WTC11 (cell line): ENCODE measurements around the gene CST9L. TPM values are rescaled to one million over a fixed set of nuclear protein-coding genes. Genes with fewer than 3 reads are reported as not detected.

ENCODE experiments used
- ATAC-seq: fragments of 200-7000 bp; cut with Tn5 transposase; 2 replicates; pipeline ENCODE4 v1.10.0; 2021; ENCODE audit warnings: mild to moderate bottlenecking, moderate library complexity
- CTCF ChIA-PET: fragments of 300-600 bp; sonication (Branson Sonifier 250); formaldehyde crosslinking; loops from one replicate; lab custom pipeline; 2021; ENCODE audit warnings: antibody characterized with exemption; lab: Charles Lee
- POLR2A ChIA-PET: fragments of 350-600 bp; sonication (Branson Sonifier 250); formaldehyde crosslinking; loops from one replicate; lab custom pipeline; 2021; ENCODE audit warnings: antibody characterized with exemption; lab: Charles Lee
- DNase-seq: peaks from one replicate; pipeline ENCODE4 v3.0.0; 2021; ENCODE audit warnings: low spot score
- H3K27ac Mint-ChIP-seq: 2 replicates; pipeline ENCODE4 v1.8.0; 2021; ENCODE audit warnings: mixed read lengths
- H3K27me3 Mint-ChIP-seq: 2 replicates; pipeline ENCODE4 v1.8.0; 2021; ENCODE audit warnings: low read depth, mild to moderate bottlenecking, moderate library complexity, mixed read lengths
- H3K36me3 Mint-ChIP-seq: 2 replicates; pipeline ENCODE4 v1.8.0; 2021; ENCODE audit warnings: mixed read lengths
- H3K4me1 Mint-ChIP-seq: 2 replicates; pipeline ENCODE4 v1.8.0; 2022; ENCODE audit warnings: mixed read lengths
- H3K4me3 Mint-ChIP-seq: 2 replicates; pipeline ENCODE4 v1.8.0; 2021; ENCODE audit warnings: mild to moderate bottlenecking, moderate library complexity, mixed read lengths
- H3K9me3 Mint-ChIP-seq: 2 replicates; pipeline ENCODE4 v1.8.0; 2021; ENCODE audit warnings: mixed read lengths
- AR ChIP-seq: fragments of 250-450 bp; sonication (Bioruptor Pico); IDR thresholded peaks from 2 replicates; pipeline ENCODE4 v1.9.0; 2021; ENCODE audit warnings: mild to moderate bottlenecking
- ATF2 ChIP-seq: sonication (generic); formaldehyde crosslinking; IDR thresholded peaks from 2 replicates; pipeline ENCODE4 v1.8.1; 2022; ENCODE audit warnings: low read depth, missing genetic modification reagents, borderline replicate concordance
- CBFB ChIP-seq: sonication (generic); formaldehyde crosslinking; IDR thresholded peaks from 2 replicates; pipeline ENCODE4 v1.8.1; 2022; ENCODE audit warnings: mild to moderate bottlenecking, low read depth, missing genetic modification reagents
- E2F4 ChIP-seq: sonication (generic); formaldehyde crosslinking; IDR thresholded peaks from 2 replicates; pipeline ENCODE4 v1.8.1; 2022; ENCODE audit warnings: low read depth, mild to moderate bottlenecking, moderate library complexity, missing genetic modification reagents, borderline replicate concordance
- FOXK1 ChIP-seq: sonication (generic); formaldehyde crosslinking; IDR thresholded peaks from 2 replicates; pipeline ENCODE4 v1.8.0; 2022; ENCODE audit warnings: mild to moderate bottlenecking, moderate library complexity, missing genetic modification reagents
- FOXP4 ChIP-seq: sonication (generic); formaldehyde crosslinking; IDR thresholded peaks from 2 replicates; pipeline ENCODE4 v1.8.0; 2022; ENCODE audit warnings: mild to moderate bottlenecking, missing genetic modification reagents
- MXD4 ChIP-seq: fragments of 250-450 bp; sonication (Bioruptor Pico); IDR thresholded peaks from 2 replicates; pipeline ENCODE4 v1.8.0; 2021; ENCODE audit warnings: mild to moderate bottlenecking, moderate library complexity, borderline replicate concordance
- NR3C1 ChIP-seq: sonication (generic); formaldehyde crosslinking; conservative IDR thresholded peaks from 2 replicates; pipeline ENCODE4 v1.8.1; 2023; ENCODE audit warnings: low read depth, mild to moderate bottlenecking, missing genetic modification reagents
- TCF7 ChIP-seq: sonication (generic); formaldehyde crosslinking; IDR thresholded peaks from 2 replicates; pipeline ENCODE4 v1.8.0; 2022; ENCODE audit warnings: mild to moderate bottlenecking, low read depth, missing genetic modification reagents, moderate library complexity
- ZMAT4 ChIP-seq: fragments of 250-450 bp; sonication (Bioruptor Pico); IDR thresholded peaks from 2 replicates; pipeline ENCODE4 v1.9.0; 2021; ENCODE audit warnings: mild to moderate bottlenecking
- ZNF219 ChIP-seq: sonication (generic); formaldehyde crosslinking; IDR thresholded peaks from 2 replicates; pipeline ENCODE4 v1.8.0; 2023; ENCODE audit warnings: missing genetic modification reagents, mild to moderate bottlenecking, borderline replicate concordance
- ZNF396 ChIP-seq: fragments of 250-450 bp; sonication (Bioruptor Pico); IDR thresholded peaks from 2 replicates; pipeline ENCODE4 v1.8.0; 2021; ENCODE audit warnings: mild to moderate bottlenecking, moderate library complexity, borderline replicate concordance
- ZNF512 ChIP-seq: sonication (generic); formaldehyde crosslinking; IDR thresholded peaks from 2 replicates; pipeline ENCODE4 v1.8.1; 2022; ENCODE audit warnings: missing genetic modification reagents, borderline replicate concordance
- ZNF532 ChIP-seq: fragments of 250-450 bp; sonication (Bioruptor Pico); IDR thresholded peaks from 2 replicates; pipeline ENCODE4 v1.9.0; 2021; ENCODE audit warnings: mild to moderate bottlenecking, borderline replicate concordance
- total RNA-seq: library from RNA; stranded (reverse); gene quantifications from 3 replicates; pipeline ENCODE4 v1.2.3, GENCODE V29; 2021
- TF ChIP-seq, protein P1 (sequence below): fragments of 250-450 bp; sonication (Bioruptor Pico); IDR thresholded peaks from 2 replicates; pipeline ENCODE4 v1.9.0; 2021; ENCODE audit warnings: moderate library complexity, mild to moderate bottlenecking, inconsistent platforms, borderline replicate concordance

Gene CST9L
- total RNA-seq, 1 experiment from 2014 or later, result not detected

DNA sequence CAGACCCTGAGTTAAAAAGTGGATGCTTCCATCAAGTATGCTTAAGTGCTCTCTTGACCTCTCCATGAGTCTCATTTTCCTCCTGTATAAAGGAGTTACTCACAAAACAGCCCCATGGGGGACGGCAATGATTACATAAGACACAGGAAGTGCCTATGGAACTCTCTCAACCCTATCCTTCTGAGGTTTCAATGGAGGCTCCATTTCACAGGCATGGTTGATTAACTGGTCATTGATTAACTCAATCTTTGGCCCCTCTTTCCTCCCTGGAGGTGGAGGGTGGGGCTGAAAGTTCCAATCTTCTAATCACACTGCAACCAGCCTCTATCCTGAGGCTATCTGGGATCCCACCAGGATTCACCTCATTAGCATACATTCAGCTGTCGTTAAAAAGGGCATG, 48.1 kb downstream of the CST9L start (continued):
- TF ChIP-seq MXD4 (CRISPR knock-in tag), result no peak
- no peak for TF ChIP-seq ZNF219 (CRISPR knock-in tag)
- no peak for TF ChIP-seq AR (CRISPR knock-in tag)
- no peak for TF ChIP-seq TCF7

GRCh38 chr20:23519556-23519955, 48.7 kb downstream of the CST9L start:
- TF ChIP-seq ZNF396 (CRISPR knock-in tag) (no peak), E2F4 (no peak), FOXK1 (CRISPR knock-in tag) (no peak), ZMAT4 (no peak), FOXP4 (CRISPR knock-in tag) (no peak), CBFB (no peak), ATF2 (CRISPR knock-in tag) (no peak), NR3C1 (CRISPR knock-in tag) (no peak), ZNF532 (CRISPR knock-in tag) (no peak), ZNF512 (CRISPR knock-in tag) (no peak)
- TF ChIP-seq, protein P1, sequence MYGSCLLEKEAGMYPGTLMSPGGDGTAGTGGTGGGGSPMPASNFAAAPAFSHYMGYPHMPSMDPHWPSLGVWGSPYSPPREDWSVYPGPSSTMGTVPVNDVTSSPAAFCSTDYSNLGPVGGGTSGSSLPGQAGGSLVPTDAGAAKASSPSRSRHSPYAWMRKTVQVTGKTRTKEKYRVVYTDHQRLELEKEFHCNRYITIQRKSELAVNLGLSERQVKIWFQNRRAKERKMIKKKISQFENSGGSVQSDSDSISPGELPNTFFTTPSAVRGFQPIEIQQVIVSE (CRISPR knock-in tag), result no peak
- TF ChIP-seq, all 79 proteins: peak for 0
- H3K27ac Mint-ChIP-seq, result no peak overlapping the region
- CTCF ChIA-PET, result no interaction called here
- DNase-seq, result no peak
- H3K9me3 Mint-ChIP-seq, result peaks cover 34% of the 10 kb centered on the region
- peaks cover 46% of the 10 kb centered on the region for H3K4me1 Mint-ChIP-seq
- ATAC-seq, result no peak
- POLR2A ChIA-PET, result no interaction called here
- H3K4me3 Mint-ChIP-seq, result no peak overlapping the region
- peaks cover 21% of the 10 kb centered on the region for H3K27me3 Mint-ChIP-seq
- H3K36me3 Mint-ChIP-seq, result peaks cover 28% of the 10 kb centered on the region
